PFSK-1 (cell line): ENCODE data around the gene EXOC4.

Source experiments
- FOXP2 ChIP-seq: optimal IDR thresholded peaks from 2 replicates; pipeline ENCODE3; 2011; ENCODE audit warnings: borderline replicate concordance, control low read depth, inconsistent platforms; ENCODE audit not compliant: insufficient read depth; ENCODE audit errors: extremely low read length, extremely low read depth
- POLR2AphosphoS5 ChIP-seq: IDR thresholded peaks from 2 replicates; pipeline ENCODE4 v1.6.1; 2012; ENCODE audit warnings: low read depth, mild to moderate bottlenecking, control low read depth, low read length, moderate library complexity
- SIN3A ChIP-seq: IDR thresholded peaks from 2 replicates; pipeline ENCODE4 v1.6.1; 2012; ENCODE audit warnings: mild to moderate bottlenecking, low read length, moderate library complexity, borderline replicate concordance; ENCODE audit not compliant: insufficient read depth
- TAF1 ChIP-seq: IDR thresholded peaks from 2 replicates; pipeline ENCODE4 v1.6.1; 2012; ENCODE audit warnings: low read length, control low read depth, borderline replicate concordance; ENCODE audit not compliant: insufficient read depth
- TF ChIP-seq, protein P1 (sequence below), 2 experiments: IDR thresholded peaks; 2 replicates each; pipeline versions ENCODE4 v1.6.1 to v1.8.0; 2011 to 2012; ENCODE audit warnings: low read depth in 2 of 2, low read length in 2 of 2, control low read depth in 1 of 2, inconsistent platforms in 1 of 2, mild to moderate bottlenecking in 1 of 2, moderate library complexity in 1 of 2; ENCODE audit not compliant: insufficient read depth in 1 of 2

The EXOC4 gene

DNA sequence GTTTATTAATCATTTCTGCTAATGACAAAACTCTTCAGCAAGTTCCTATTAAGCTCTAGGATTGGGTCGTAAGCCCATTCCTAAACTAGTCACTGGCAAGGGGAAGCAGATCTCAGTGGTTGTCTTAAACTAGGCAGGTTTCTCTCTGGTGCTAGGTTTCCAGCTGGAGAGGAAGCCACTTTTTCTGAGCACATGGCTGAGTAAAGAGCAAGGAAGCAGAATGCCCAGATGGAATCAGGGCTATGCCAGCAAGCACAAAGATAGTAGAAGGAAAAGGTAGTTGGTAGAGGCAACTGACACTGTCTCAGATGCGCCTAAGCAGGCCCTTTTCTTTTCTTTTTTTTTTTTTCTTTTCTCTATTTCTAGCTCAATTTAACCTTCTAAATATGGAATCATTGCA is 224.9 kb downstream of the EXOC4 start:
- TF ChIP-seq SIN3A (no peak), POLR2AphosphoS5 (no peak), FOXP2 (no peak), TAF1 (no peak)
- TF ChIP-seq, protein P1, sequence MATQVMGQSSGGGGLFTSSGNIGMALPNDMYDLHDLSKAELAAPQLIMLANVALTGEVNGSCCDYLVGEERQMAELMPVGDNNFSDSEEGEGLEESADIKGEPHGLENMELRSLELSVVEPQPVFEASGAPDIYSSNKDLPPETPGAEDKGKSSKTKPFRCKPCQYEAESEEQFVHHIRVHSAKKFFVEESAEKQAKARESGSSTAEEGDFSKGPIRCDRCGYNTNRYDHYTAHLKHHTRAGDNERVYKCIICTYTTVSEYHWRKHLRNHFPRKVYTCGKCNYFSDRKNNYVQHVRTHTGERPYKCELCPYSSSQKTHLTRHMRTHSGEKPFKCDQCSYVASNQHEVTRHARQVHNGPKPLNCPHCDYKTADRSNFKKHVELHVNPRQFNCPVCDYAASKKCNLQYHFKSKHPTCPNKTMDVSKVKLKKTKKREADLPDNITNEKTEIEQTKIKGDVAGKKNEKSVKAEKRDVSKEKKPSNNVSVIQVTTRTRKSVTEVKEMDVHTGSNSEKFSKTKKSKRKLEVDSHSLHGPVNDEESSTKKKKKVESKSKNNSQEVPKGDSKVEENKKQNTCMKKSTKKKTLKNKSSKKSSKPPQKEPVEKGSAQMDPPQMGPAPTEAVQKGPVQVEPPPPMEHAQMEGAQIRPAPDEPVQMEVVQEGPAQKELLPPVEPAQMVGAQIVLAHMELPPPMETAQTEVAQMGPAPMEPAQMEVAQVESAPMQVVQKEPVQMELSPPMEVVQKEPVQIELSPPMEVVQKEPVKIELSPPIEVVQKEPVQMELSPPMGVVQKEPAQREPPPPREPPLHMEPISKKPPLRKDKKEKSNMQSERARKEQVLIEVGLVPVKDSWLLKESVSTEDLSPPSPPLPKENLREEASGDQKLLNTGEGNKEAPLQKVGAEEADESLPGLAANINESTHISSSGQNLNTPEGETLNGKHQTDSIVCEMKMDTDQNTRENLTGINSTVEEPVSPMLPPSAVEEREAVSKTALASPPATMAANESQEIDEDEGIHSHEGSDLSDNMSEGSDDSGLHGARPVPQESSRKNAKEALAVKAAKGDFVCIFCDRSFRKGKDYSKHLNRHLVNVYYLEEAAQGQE (IDR thresholded peaks at IDR 0.05; ENCODE audit: insufficient read depth in 1 of 2, low read depth in 2 of 2, low read length in 2 of 2): no peak

DNA sequence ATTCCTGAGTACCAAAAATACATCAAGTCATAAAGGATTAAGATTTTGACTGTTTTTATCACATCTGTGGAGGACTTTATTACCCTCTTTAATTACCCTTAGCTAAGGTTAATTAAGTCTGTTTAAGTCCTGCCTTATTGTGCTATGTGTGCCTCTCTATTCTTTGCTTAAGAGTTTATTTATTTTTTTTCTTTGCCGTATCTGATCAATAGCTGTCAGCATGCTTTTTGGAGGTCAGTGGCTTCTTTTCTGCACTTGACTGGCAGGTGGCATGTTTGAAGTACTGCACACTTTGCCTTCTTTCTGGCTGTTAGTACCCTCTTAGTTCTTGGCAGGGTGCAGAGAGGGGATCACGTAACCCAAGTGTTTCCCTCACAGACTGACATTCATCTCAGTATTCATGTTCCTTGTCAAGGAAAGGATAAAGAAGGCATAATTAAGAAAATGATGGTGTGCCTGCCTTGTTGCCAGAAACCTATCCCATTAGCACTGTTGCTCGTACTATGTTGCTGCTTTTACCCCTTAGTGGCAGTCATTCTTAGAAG is 225.8 kb downstream of the EXOC4 start:
- TF ChIP-seq, protein P1 (IDR thresholded peaks at IDR 0.05; ENCODE audit: insufficient read depth in 1 of 2, low read depth in 2 of 2, low read length in 2 of 2): no peak
- no peak for TF ChIP-seq TAF1
- no peak for TF ChIP-seq FOXP2
- no peak for TF ChIP-seq SIN3A
- no peak for TF ChIP-seq POLR2AphosphoS5

DNA sequence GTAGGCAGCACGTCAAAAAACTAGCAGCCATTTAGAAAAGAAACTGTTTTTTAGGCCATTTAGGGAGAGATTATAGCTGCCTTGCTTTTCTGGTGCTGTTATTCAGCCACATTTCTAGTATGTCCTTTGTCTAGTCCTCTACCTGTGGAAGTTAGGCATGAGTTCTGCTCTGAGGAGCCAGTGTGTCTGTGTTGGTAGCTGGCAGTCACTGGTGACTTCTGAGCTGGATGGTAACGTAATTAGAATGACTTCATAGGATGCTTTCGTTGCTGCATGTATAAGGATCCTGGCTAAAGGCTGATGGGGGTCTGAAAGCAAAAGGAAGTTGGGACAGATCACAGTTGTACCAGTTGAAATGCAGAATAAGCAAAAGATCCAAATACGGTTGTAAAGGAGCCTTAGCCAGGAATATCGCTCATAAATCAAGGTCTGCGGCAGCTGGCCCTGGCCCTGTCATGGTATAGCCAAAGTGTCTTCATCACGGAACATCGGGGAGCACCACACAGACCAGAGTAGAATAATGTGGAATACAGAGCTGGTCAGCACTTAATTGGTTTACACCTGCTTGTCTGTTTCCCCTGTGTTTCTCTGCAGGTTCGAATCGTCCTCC is 226.7 kb downstream of the EXOC4 start:
- TF ChIP-seq TAF1: no peak
- TF ChIP-seq, protein P1 (IDR thresholded peaks at IDR 0.05; ENCODE audit: insufficient read depth in 1 of 2, low read depth in 2 of 2, low read length in 2 of 2): no peak
- TF ChIP-seq SIN3A: no peak
- TF ChIP-seq FOXP2: no peak
- TF ChIP-seq POLR2AphosphoS5: no peak

DNA sequence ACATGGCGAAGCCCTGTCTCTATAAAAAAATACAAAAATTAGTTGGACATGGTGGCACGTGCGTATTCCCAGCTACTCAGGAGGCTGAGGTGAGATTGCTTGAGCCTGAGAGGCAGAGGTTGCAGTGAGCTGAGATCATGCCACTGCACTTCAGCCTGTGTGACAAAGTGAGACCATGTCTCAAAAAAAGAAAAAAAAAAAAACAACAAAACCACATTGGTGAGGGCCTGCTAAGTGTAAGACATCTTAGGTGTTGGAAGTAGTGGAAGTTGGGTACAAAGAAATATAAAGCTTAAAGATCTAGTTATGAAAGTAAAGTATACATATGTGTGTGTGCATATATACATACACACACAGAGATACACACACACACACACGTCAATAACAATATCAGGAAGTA is 228.0 kb downstream of the EXOC4 start:
- TF ChIP-seq POLR2AphosphoS5 (no peak), FOXP2 (no peak), TAF1 (no peak), SIN3A (no peak)
- TF ChIP-seq, protein P1 (IDR thresholded peaks at IDR 0.05; ENCODE audit: insufficient read depth in 1 of 2, low read depth in 2 of 2, low read length in 2 of 2): no peak

DNA sequence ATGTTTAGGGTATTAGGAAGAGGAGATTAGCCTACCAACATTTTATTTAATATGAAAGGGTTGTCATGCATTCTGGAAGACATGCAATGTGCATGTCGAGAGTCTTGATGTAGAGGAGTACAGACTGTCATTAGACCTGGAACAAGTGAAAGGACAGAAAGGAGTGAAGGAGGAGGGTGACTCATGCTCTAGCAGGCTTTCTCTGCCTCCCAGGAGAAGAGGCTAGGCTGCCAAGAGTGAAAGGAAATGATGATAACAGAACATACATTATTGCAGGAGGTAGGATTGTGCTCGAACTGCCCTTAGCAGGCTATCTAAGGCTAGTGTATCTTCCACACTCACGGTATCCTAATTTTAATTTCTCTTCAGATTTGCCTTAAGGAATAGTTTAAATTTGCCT is 228.8 kb downstream of the EXOC4 start:
- TF ChIP-seq SIN3A: no peak
- no peak for TF ChIP-seq TAF1
- TF ChIP-seq POLR2AphosphoS5: no peak
- TF ChIP-seq, protein P1 (IDR thresholded peaks at IDR 0.05; ENCODE audit: insufficient read depth in 1 of 2, low read depth in 2 of 2, low read length in 2 of 2): no peak
- no peak for TF ChIP-seq FOXP2
